ENCODE measurements around the gene EPHB2. TPM values are rescaled to one million over a fixed set of nuclear protein-coding genes. Genes with fewer than 3 reads are reported as not detected.

The EPHB2 gene
- polyA plus RNA-seq, 1 donor from 2014 or later, result 22.8 TPM

DNA sequence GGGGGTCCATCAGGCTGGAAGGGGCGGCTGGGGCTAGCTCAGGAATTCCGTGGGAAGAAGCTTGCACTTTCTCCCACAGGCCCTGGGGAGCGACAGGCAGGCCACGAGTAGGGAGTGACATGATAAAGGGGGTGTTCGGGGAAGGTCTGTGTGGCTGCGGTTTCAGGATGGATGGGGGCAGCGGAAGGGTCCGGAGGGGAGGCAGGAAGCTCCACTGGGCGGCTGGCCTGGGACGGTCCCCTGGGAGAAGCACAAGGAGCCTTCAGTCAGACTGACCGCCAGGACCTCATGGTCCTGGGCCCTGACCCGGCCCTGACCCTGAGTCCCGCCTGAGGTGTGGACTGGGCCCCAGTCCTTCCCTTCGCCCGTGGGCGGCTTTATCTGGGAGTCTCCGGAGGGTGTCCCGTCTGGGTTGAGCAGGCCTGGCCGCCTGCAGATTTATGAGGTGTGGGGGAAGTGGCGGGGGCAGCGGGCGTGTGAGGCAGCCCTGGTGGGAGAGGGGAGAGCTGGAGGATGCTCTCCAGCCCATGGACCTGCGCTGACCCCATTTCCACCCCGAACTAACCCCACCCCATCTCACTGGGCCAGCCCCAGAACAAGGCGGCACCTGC, 45.6 kb downstream of the EPHB2 start:
- no peak overlapping the region for H2AFZ ChIP-seq (ENCODE audit: low read depth, low read length)
- H3K9me2 ChIP-seq (ENCODE audit: insufficient read depth, low read length), result no peaks in the 10 kb centered on the region
- H3K36me3 ChIP-seq (ENCODE audit: insufficient read depth, low read length), result no peaks in the 10 kb centered on the region
- no peaks in the 10 kb centered on the region for H4K20me1 ChIP-seq (ENCODE audit: insufficient read depth)
- no peak overlapping the region for H3K4me3 ChIP-seq (ENCODE audit: low read length)
- H3K9ac ChIP-seq (ENCODE audit: low read length), result no peak overlapping the region
- H3F3A ChIP-seq (ENCODE audit: insufficient read depth, low read length, poor library complexity, severe bottlenecking), result no peaks in the 10 kb centered on the region
- no peaks in the 10 kb centered on the region for H3K79me2 ChIP-seq (replicated peaks; ENCODE audit: insufficient read depth, low read length)
- H3K9me3 ChIP-seq (ENCODE audit: low read length), result no peaks in the 10 kb centered on the region
- no peak overlapping the region for H3K4me2 ChIP-seq (ENCODE audit: low read length)
- H3K27ac ChIP-seq (ENCODE audit: low read length), result no peak overlapping the region
- no peak for TF ChIP-seq EZH2 (IDR thresholded peaks at IDR 0.05; ENCODE audit: borderline replicate concordance, insufficient read depth, low read length, poor library complexity, severe bottlenecking)
- TF ChIP-seq, protein P1, sequence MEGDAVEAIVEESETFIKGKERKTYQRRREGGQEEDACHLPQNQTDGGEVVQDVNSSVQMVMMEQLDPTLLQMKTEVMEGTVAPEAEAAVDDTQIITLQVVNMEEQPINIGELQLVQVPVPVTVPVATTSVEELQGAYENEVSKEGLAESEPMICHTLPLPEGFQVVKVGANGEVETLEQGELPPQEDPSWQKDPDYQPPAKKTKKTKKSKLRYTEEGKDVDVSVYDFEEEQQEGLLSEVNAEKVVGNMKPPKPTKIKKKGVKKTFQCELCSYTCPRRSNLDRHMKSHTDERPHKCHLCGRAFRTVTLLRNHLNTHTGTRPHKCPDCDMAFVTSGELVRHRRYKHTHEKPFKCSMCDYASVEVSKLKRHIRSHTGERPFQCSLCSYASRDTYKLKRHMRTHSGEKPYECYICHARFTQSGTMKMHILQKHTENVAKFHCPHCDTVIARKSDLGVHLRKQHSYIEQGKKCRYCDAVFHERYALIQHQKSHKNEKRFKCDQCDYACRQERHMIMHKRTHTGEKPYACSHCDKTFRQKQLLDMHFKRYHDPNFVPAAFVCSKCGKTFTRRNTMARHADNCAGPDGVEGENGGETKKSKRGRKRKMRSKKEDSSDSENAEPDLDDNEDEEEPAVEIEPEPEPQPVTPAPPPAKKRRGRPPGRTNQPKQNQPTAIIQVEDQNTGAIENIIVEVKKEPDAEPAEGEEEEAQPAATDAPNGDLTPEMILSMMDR (IDR thresholded peaks at IDR 0.05; ENCODE audit: poor library complexity, severe bottlenecking), result no peak
- TF ChIP-seq RAD21 (conservative IDR thresholded peaks at IDR 0.05), result no peak
- no peak for TF ChIP-seq POLR2AphosphoS5 (IDR thresholded peaks at IDR 0.05)
- TF ChIP-seq, protein P2, sequence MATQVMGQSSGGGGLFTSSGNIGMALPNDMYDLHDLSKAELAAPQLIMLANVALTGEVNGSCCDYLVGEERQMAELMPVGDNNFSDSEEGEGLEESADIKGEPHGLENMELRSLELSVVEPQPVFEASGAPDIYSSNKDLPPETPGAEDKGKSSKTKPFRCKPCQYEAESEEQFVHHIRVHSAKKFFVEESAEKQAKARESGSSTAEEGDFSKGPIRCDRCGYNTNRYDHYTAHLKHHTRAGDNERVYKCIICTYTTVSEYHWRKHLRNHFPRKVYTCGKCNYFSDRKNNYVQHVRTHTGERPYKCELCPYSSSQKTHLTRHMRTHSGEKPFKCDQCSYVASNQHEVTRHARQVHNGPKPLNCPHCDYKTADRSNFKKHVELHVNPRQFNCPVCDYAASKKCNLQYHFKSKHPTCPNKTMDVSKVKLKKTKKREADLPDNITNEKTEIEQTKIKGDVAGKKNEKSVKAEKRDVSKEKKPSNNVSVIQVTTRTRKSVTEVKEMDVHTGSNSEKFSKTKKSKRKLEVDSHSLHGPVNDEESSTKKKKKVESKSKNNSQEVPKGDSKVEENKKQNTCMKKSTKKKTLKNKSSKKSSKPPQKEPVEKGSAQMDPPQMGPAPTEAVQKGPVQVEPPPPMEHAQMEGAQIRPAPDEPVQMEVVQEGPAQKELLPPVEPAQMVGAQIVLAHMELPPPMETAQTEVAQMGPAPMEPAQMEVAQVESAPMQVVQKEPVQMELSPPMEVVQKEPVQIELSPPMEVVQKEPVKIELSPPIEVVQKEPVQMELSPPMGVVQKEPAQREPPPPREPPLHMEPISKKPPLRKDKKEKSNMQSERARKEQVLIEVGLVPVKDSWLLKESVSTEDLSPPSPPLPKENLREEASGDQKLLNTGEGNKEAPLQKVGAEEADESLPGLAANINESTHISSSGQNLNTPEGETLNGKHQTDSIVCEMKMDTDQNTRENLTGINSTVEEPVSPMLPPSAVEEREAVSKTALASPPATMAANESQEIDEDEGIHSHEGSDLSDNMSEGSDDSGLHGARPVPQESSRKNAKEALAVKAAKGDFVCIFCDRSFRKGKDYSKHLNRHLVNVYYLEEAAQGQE (IDR thresholded peaks at IDR 0.05; ENCODE audit: borderline replicate concordance), result no peak
- TF ChIP-seq SMC3 (conservative IDR thresholded peaks at IDR 0.05; ENCODE audit: poor library complexity), result no peak
- TF ChIP-seq TAF1 (IDR thresholded peaks at IDR 0.05; ENCODE audit: low read depth), result no peak
- TF ChIP-seq MXI1 (conservative IDR thresholded peaks at IDR 0.05; ENCODE audit: poor library complexity, severe bottlenecking), result no peak
- no peaks in the 10 kb centered on the region for H3K27me3 ChIP-seq (ENCODE audit: insufficient read depth, low read depth, low read length)

DNA sequence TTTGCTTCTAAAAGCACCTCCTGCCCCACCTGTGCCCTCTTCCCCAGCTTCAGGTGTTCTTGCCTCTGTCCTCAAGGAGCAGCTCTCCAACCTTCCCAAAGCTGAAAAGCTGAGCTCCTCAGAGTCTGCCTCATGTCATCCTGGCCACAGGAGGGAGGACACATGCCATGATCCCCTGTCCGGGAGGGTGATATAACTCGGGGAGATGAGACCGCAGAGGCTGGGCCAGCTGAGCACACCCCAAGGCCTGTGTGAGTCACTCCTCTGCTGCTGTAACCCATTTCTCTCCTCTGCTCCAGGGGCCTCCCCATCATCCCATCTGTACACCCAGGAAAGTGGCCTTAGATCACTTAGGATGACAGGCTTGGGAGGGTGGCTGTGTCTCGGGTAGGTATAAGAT, 49.8 kb downstream of the EPHB2 start:
- Histone ChIP-seq H3K79me2 (replicated peaks; ENCODE audit: insufficient read depth, low read length) (no peaks in the 10 kb centered on the region), H3K27ac (ENCODE audit: low read length) (no peak overlapping the region), H3K4me3 (ENCODE audit: low read length) (no peak overlapping the region), H3K9me3 (ENCODE audit: low read length) (no peaks in the 10 kb centered on the region), H3F3A (ENCODE audit: insufficient read depth, low read length, poor library complexity, severe bottlenecking) (no peaks in the 10 kb centered on the region), H3K4me2 (ENCODE audit: low read length) (no peak overlapping the region), H3K9ac (ENCODE audit: low read length) (no peak overlapping the region), H2AFZ (ENCODE audit: low read depth, low read length) (no peak overlapping the region), H3K9me2 (ENCODE audit: insufficient read depth, low read length) (no peaks in the 10 kb centered on the region), H4K20me1 (ENCODE audit: insufficient read depth) (no peaks in the 10 kb centered on the region), H3K27me3 (ENCODE audit: insufficient read depth, low read depth, low read length) (no peaks in the 10 kb centered on the region), H3K36me3 (ENCODE audit: insufficient read depth, low read length) (no peaks in the 10 kb centered on the region)
- TF ChIP-seq, protein P1 (IDR thresholded peaks at IDR 0.05; ENCODE audit: poor library complexity, severe bottlenecking), result no peak
- no peak for TF ChIP-seq MXI1 (conservative IDR thresholded peaks at IDR 0.05; ENCODE audit: poor library complexity, severe bottlenecking)
- no peak for TF ChIP-seq TAF1 (IDR thresholded peaks at IDR 0.05; ENCODE audit: low read depth)
- TF ChIP-seq EP300 (conservative IDR thresholded peaks at IDR 0.05; ENCODE audit: poor library complexity, severe bottlenecking), result no peak
- no peak for TF ChIP-seq RAD21 (conservative IDR thresholded peaks at IDR 0.05)
- TF ChIP-seq EZH2 (IDR thresholded peaks at IDR 0.05; ENCODE audit: borderline replicate concordance, insufficient read depth, low read length, poor library complexity, severe bottlenecking), result no peak
